Measurements from ENCODE around the gene FOXP1.

DNA sequence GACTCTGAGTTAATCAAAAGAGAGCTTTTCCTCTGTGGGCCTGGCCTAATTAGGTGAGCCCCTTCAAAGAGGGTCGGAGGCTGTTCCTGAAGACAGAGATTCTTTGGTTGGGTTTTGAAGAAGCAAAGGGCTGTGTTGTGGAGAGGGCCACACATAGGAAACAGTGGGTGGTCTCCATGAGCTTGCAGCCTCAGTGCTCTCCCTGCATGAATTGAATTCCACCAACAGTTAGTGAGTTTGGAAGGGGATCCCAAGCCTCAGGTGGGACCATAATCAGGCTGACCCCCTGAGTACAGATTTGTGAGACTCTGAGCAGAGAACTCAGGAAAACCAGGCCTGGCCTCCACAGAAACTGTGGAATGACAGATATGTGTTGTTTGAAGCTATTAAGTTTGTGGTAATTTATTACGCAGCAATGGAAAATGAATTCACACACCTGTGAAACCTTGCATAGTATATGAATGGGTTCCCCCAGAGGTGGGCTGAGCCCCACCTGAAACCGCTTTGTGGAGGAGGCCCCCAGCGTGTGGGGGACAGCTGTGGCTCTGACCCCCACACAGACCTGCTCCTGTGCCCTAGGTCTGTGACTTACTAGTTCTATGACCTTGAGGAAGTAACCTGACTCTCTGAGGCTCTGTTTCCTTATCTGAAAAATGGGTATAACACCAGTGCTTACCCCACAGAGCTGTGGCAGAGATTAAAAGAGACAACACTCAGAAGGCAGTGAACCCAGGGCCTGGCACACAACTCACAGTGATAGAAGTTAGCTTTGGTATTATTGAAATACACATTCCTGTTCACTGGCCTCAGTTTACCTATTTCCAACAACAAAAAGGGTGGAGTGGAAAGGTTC is 431.3 kb downstream of the FOXP1 start:
- TF ChIP-seq, protein P1, sequence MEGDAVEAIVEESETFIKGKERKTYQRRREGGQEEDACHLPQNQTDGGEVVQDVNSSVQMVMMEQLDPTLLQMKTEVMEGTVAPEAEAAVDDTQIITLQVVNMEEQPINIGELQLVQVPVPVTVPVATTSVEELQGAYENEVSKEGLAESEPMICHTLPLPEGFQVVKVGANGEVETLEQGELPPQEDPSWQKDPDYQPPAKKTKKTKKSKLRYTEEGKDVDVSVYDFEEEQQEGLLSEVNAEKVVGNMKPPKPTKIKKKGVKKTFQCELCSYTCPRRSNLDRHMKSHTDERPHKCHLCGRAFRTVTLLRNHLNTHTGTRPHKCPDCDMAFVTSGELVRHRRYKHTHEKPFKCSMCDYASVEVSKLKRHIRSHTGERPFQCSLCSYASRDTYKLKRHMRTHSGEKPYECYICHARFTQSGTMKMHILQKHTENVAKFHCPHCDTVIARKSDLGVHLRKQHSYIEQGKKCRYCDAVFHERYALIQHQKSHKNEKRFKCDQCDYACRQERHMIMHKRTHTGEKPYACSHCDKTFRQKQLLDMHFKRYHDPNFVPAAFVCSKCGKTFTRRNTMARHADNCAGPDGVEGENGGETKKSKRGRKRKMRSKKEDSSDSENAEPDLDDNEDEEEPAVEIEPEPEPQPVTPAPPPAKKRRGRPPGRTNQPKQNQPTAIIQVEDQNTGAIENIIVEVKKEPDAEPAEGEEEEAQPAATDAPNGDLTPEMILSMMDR (conservative IDR thresholded peaks at IDR 0.05 in 1 of 2, IDR thresholded peaks at IDR 0.05 in 1 of 2; ENCODE audit: low read depth in 1 of 2, low read length in 2 of 2), result no peak
- TF ChIP-seq EZH2 (IDR thresholded peaks at IDR 0.05; ENCODE audit: low read length, missing control alignments), result no peak

Measured in fibroblast of lung (primary cell).